Activated naive CD4-positive, alpha-beta T cell treated with anti-CD3 and anti-CD28 coated beads for 36 hours (primary cell): ENCODE measurements around the gene MTA3. TPM values are rescaled to one million over a fixed set of nuclear protein-coding genes. Genes with fewer than 3 reads are reported as not detected.
A peak's percentile ranks its signal among the peaks of the same experiment; 100 is the strongest.
"Not testable (repeated sequence)": the region's sequence is repeated elsewhere in the genome, so short reads cannot be mapped to it uniquely, and the experiment has no call there.

Source experiments
- CTCF ChIA-PET: fragments of 350-600 bp; sonication (Branson Sonifier 250); formaldehyde crosslinking; loops from one replicate; lab custom pipeline; 2021; ENCODE audit warnings: antibody characterized with exemption; lab: Charles Lee
- DNase-seq: peaks from one replicate; pipeline ENCODE4 v3.0.0-alpha.2; 2020
- H3K27ac Mint-ChIP-seq: one replicate; pipeline ENCODE4 v1.8.0; 2021; ENCODE audit warnings: mild to moderate bottlenecking, mixed read lengths
- H3K27me3 Mint-ChIP-seq: one replicate; pipeline ENCODE4 v1.8.0; 2021; ENCODE audit warnings: low read depth, mixed read lengths
- H3K36me3 Mint-ChIP-seq: one replicate; pipeline ENCODE4 v1.8.0; 2021; ENCODE audit warnings: low read depth, mixed read lengths
- H3K4me1 Mint-ChIP-seq: one replicate; pipeline ENCODE4 v1.8.0; 2021; ENCODE audit warnings: low read depth, mixed read lengths
- H3K4me3 Mint-ChIP-seq: one replicate; pipeline ENCODE4 v1.8.0; 2021; ENCODE audit warnings: mild to moderate bottlenecking, moderate library complexity, mixed read lengths
- H3K9me3 Mint-ChIP-seq: one replicate; pipeline ENCODE4 v1.8.0; 2021; ENCODE audit warnings: mixed read lengths
- intact Hi-C: fragments of 100-400 bp; cut with micrococcal nuclease; formaldehyde crosslinking; loops from one replicate; pipeline ENCODE4 v1.15.1; 2023
- total RNA-seq, 2 experiments: library from RNA; stranded (reverse); gene quantifications; one replicate each; pipeline ENCODE4 v1.2.3, GENCODE V29; 2021

MTA3 gene
- total RNA-seq, 2 experiments from 2014 or later, result 31.9 to 38.0 TPM

GRCh38 chr2:42554392-42554791, 14.0 kb upstream of the MTA3 start:
- no peak for DNase-seq
- Mint-ChIP-seq H3K27me3 (no peaks in the 10 kb centered on the region), H3K36me3 (no peaks in the 10 kb centered on the region), H3K4me3 (no peak overlapping the region), H3K9me3 (no peaks in the 10 kb centered on the region), H3K27ac (no peak overlapping the region), H3K4me1 (no peaks in the 10 kb centered on the region)
- CTCF ChIA-PET, result no interaction called here
- intact Hi-C loops, result no loop called here

- Mint-ChIP-seq H3K4me3 (no peak overlapping the region), H3K27me3 (no peaks in the 10 kb centered on the region), H3K9me3 (no peaks in the 10 kb centered on the region), H3K4me1 (no peaks in the 10 kb centered on the region), H3K36me3 (no peaks in the 10 kb centered on the region), H3K27ac (no peak overlapping the region)
- intact Hi-C loops, result no loop called here
- DNase-seq, result no peak
- CTCF ChIA-PET, result no interaction called here
Observed at GRCh38 chr2:42556315-42556890, 12.0 kb upstream of the MTA3 start.

GRCh38 chr2:42557306-42557705, 11.1 kb upstream of the MTA3 start:
- no peaks in the 10 kb centered on the region for H3K36me3 Mint-ChIP-seq
- no peaks in the 10 kb centered on the region for H3K9me3 Mint-ChIP-seq
- no peaks in the 10 kb centered on the region for H3K27me3 Mint-ChIP-seq
- H3K4me3 Mint-ChIP-seq, result no peak overlapping the region
- intact Hi-C loops, result no loop called here
- H3K4me1 Mint-ChIP-seq, result no peaks in the 10 kb centered on the region
- CTCF ChIA-PET, result no interaction called here
- DNase-seq, result no peak
- no peak overlapping the region for H3K27ac Mint-ChIP-seq

GRCh38 chr2:42558827-42559226, 9.6 kb upstream of the MTA3 start:
- no peak for DNase-seq
- H3K36me3 Mint-ChIP-seq, result no peaks in the 10 kb centered on the region
- CTCF ChIA-PET, result no interaction called here
- no peaks in the 10 kb centered on the region for H3K4me1 Mint-ChIP-seq
- intact Hi-C loops, result no loop called here
- H3K27ac Mint-ChIP-seq, result no peak overlapping the region
- no peak overlapping the region for H3K4me3 Mint-ChIP-seq
- no peaks in the 10 kb centered on the region for H3K27me3 Mint-ChIP-seq
- no peaks in the 10 kb centered on the region for H3K9me3 Mint-ChIP-seq

- H3K27ac Mint-ChIP-seq, DNase-seq, H3K4me1 Mint-ChIP-seq, H3K9me3 Mint-ChIP-seq, H3K36me3 Mint-ChIP-seq, H3K27me3 Mint-ChIP-seq, H3K4me3 Mint-ChIP-seq, CTCF ChIA-PET, intact Hi-C loops: not testable (repeated sequence)
Observed at GRCh38 chr2:42560133-42560532, 8.3 kb upstream of the MTA3 start.

- no peak overlapping the region for H3K27ac Mint-ChIP-seq
- no peak overlapping the region for H3K4me3 Mint-ChIP-seq
- DNase-seq, result no peak
- CTCF ChIA-PET, result interaction anchor here (0.6 kb wide), 1 partner anchor 55 kb away, joined by 3 read pairs; no protein-coding TSS in a partner anchor
- no peaks in the 10 kb centered on the region for H3K9me3 Mint-ChIP-seq
- intact Hi-C loops, result no loop called here
- H3K36me3 Mint-ChIP-seq, result no peaks in the 10 kb centered on the region
- no peaks in the 10 kb centered on the region for H3K4me1 Mint-ChIP-seq
- no peaks in the 10 kb centered on the region for H3K27me3 Mint-ChIP-seq
Observed at GRCh38 chr2:42560899-42561298, 7.5 kb upstream of the MTA3 start.

- no peak overlapping the region for H3K4me3 Mint-ChIP-seq
- H3K4me1 Mint-ChIP-seq, result peaks cover 13% of the 10 kb centered on the region
- intact Hi-C loops, result no loop called here
- no peaks in the 10 kb centered on the region for H3K9me3 Mint-ChIP-seq
- CTCF ChIA-PET, result interaction anchor here (0.6 kb wide), 1 partner anchor 27 kb away, joined by 3 read pairs; no protein-coding TSS in a partner anchor
- no peaks in the 10 kb centered on the region for H3K36me3 Mint-ChIP-seq
- no peak overlapping the region for H3K27ac Mint-ChIP-seq
- DNase-seq, result no peak
- no peaks in the 10 kb centered on the region for H3K27me3 Mint-ChIP-seq
Observed at GRCh38 chr2:42562474-42563144, 5.8 kb upstream of the MTA3 start.

- CTCF ChIA-PET, result interaction anchor here (1.1 to 1.5 kb wide), 2 partner anchors 18 to 97 kb away, joined by 3 to 6 read pairs; no protein-coding TSS in a partner anchor
- Mint-ChIP-seq H3K4me1 (peaks cover 26% of the 10 kb centered on the region), H3K9me3 (no peaks in the 10 kb centered on the region), H3K4me3 (no peak overlapping the region), H3K27me3 (no peaks in the 10 kb centered on the region), H3K36me3 (peaks cover 3% of the 10 kb centered on the region), H3K27ac (no peak overlapping the region)
- no peak for DNase-seq
- intact Hi-C loops, result loop anchor here (2.0 kb wide), 1 partner anchor 87 kb away; no protein-coding TSS in a partner anchor
Observed at GRCh38 chr2:42566025-42566424, 2.4 kb upstream of the MTA3 start.

- no peak overlapping the region for H3K4me3 Mint-ChIP-seq
- H3K27me3 Mint-ChIP-seq, result no peaks in the 10 kb centered on the region
- no peaks in the 10 kb centered on the region for H3K9me3 Mint-ChIP-seq
- no peak overlapping the region for H3K27ac Mint-ChIP-seq
- H3K4me1 Mint-ChIP-seq, result peaks cover 26% of the 10 kb centered on the region
- DNase-seq, result no peak
- peaks cover 7% of the 10 kb centered on the region for H3K36me3 Mint-ChIP-seq
- intact Hi-C loops, result loop anchor here (2.0 kb wide), 1 partner anchor 86 kb away; no protein-coding TSS in a partner anchor
- CTCF ChIA-PET, result interaction anchor here (0.6 to 1.5 kb wide), 3 partner anchors 19 to 213 kb away, joined by 3 to 6 read pairs (median 3); no protein-coding TSS in a partner anchor
Observed at GRCh38 chr2:42566837-42567321, 1.6 kb upstream of the MTA3 start.

- Mint-ChIP-seq H3K27me3 (no peaks in the 10 kb centered on the region), H3K4me1 (peaks cover 26% of the 10 kb centered on the region), H3K9me3 (no peaks in the 10 kb centered on the region), H3K36me3 (peaks cover 10% of the 10 kb centered on the region), H3K27ac (peak overlapping the region; percentile 32), H3K4me3 (peak overlapping the region; percentile 66)
- CTCF ChIA-PET, result interaction anchor here (0.6 kb wide), 1 partner anchor 213 kb away, joined by 3 read pairs; no protein-coding TSS in a partner anchor
- intact Hi-C loops, result loop anchor here (2.0 kb wide), 1 partner anchor 85 kb away; no protein-coding TSS in a partner anchor
- DNase-seq, result no peak
Observed at GRCh38 chr2:42567364-42567763, 1.1 kb upstream of the MTA3 start.

GRCh38 chr2:42567806-42568400, 529 bp upstream of the MTA3 start:
- H3K27ac Mint-ChIP-seq, result no peak overlapping the region
- intact Hi-C loops, result loop anchor here (1.0 to 2.0 kb wide), 4 partner anchors 73 to 207 kb away; partner anchors contain the start of gene COX7A2L
- no peaks in the 10 kb centered on the region for H3K9me3 Mint-ChIP-seq
- peaks cover 10% of the 10 kb centered on the region for H3K36me3 Mint-ChIP-seq
- no peaks in the 10 kb centered on the region for H3K27me3 Mint-ChIP-seq
- DNase-seq, result peak; percentile 26
- CTCF ChIA-PET, result no interaction called here
- H3K4me3 Mint-ChIP-seq, result peak overlapping the region; percentile 66
- H3K4me1 Mint-ChIP-seq, result peaks cover 26% of the 10 kb centered on the region

- peak overlapping the region; percentile 88 for H3K4me3 Mint-ChIP-seq
- intact Hi-C loops, result loop anchor here (2.0 kb wide), 2 partner anchors 94 to 208 kb away; partner anchors contain the start of gene COX7A2L
- peak; percentile 20 for DNase-seq
- no peaks in the 10 kb centered on the region for H3K9me3 Mint-ChIP-seq
- peaks cover 13% of the 10 kb centered on the region for H3K36me3 Mint-ChIP-seq
- CTCF ChIA-PET, result no interaction called here
- H3K27ac Mint-ChIP-seq, result peak overlapping the region; percentile 90
- H3K27me3 Mint-ChIP-seq, result no peaks in the 10 kb centered on the region
- peaks cover 26% of the 10 kb centered on the region for H3K4me1 Mint-ChIP-seq
Observed at GRCh38 chr2:42569116-42569711, 782 bp downstream of the MTA3 start.
